ENCODE results near the gene TOM1L2. TPM values are rescaled to one million over a fixed set of nuclear protein-coding genes. Genes with fewer than 3 reads are reported as not detected.

TOM1L2 gene
- total RNA-seq, 1 experiment from 2014 or later, result 24.1 TPM

- H3K79me2 ChIP-seq (ENCODE audit: insufficient read depth, low read length), result no peaks in the 10 kb centered on the region
- H3K36me3 ChIP-seq (ENCODE audit: control insufficient read depth in 1 of 2, insufficient read depth in 2 of 2, low read length in 2 of 2), result no peaks in the 10 kb centered on the region
- POLR2A ChIA-PET, result no interaction called here
- no peak overlapping the region for H3K27ac ChIP-seq (ENCODE audit: low read depth, low read length)
- no peaks in the 10 kb centered on the region for H4K20me1 ChIP-seq (ENCODE audit: insufficient read depth)
- H2AFZ ChIP-seq (ENCODE audit: low read depth, low read length, poor library complexity, severe bottlenecking), result no peak overlapping the region
- H3K4me3 ChIP-seq (replicated peaks in 1 of 2; ENCODE audit: low read depth in 1 of 2, low read length in 2 of 2), result no peak overlapping the region
- TF ChIP-seq ATF3 (IDR thresholded peaks at IDR 0.05) (no peak), FOSL1 (IDR thresholded peaks at IDR 0.05; ENCODE audit: low read depth) (no peak), EZH2 (IDR thresholded peaks at IDR 0.05) (no peak), SIN3A (IDR thresholded peaks at IDR 0.05; ENCODE audit: low read depth) (no peak), MAX (IDR thresholded peaks at IDR 0.05) (no peak), JUND (IDR thresholded peaks at IDR 0.05) (no peak), ELF1 (IDR thresholded peaks at IDR 0.05; ENCODE audit: borderline replicate concordance, low read depth) (no peak), REST (IDR thresholded peaks at IDR 0.05; ENCODE audit: low read depth) (no peak), SRF (IDR thresholded peaks at IDR 0.05; ENCODE audit: low read depth) (no peak), CTCF (IDR thresholded peaks at IDR 0.05 in 2 of 3, conservative IDR thresholded peaks at IDR 0.05 in 1 of 3; ENCODE audit: borderline replicate concordance in 1 of 3, insufficient read depth in 1 of 3, low read depth in 2 of 3, low read length in 2 of 3) (no peak), ZNF274 (IDR thresholded peaks at IDR 0.05; ENCODE audit: low read depth, low read length) (no peak), RAD21 (IDR thresholded peaks at IDR 0.05; ENCODE audit: low read depth) (no peak), CBX3 (IDR thresholded peaks at IDR 0.05; ENCODE audit: low read depth) (no peak), POLR2A (IDR thresholded peaks at IDR 0.05; ENCODE audit: borderline replicate concordance, extremely low read depth, insufficient read depth, insufficient read length) (no peak), ZFX (IDR thresholded peaks at IDR 0.05) (no peak)
- DNase-seq (ENCODE audit: low read depth, low spot score) (no peak), ATAC-seq (no peak; the same call in 1 of the 2 replicates)
- no peak overlapping the region for H3K9ac ChIP-seq (ENCODE audit: low read length)
- H3K4me2 ChIP-seq (ENCODE audit: low read length), result no peak overlapping the region
- CTCF ChIA-PET, result interaction anchor here (2.7 kb wide), 1 partner anchor 9 kb away, joined by 11 read pairs; no protein-coding TSS in a partner anchor
- H3K9me2 ChIP-seq (ENCODE audit: insufficient read depth), result no peaks in the 10 kb centered on the region
- H3K27me3 ChIP-seq (ENCODE audit: insufficient read depth, low read length), result no peaks in the 10 kb centered on the region
- RAD21 ChIA-PET (ENCODE audit: low non-redundant PET in 1 of 2, low total read pairs in 2 of 2, uncharacterized antibody in 2 of 2, unreplicated experiment in 2 of 2), result no interaction called here
- peaks cover 19 to 24% of the 10 kb centered on the region in 2 experiments for H3K4me1 ChIP-seq (ENCODE audit: control insufficient read depth in 1 of 2, insufficient read depth in 2 of 2, low read length in 2 of 2)
- intact Hi-C loops (cut with micrococcal nuclease), result no loop called here
- BruUV-seq (replicated peaks), result no TSS peak
- H3K9me3 ChIP-seq (ENCODE audit: control insufficient read depth in 1 of 2, insufficient read depth in 1 of 2, low read depth in 1 of 2, low read length in 2 of 2), result no peaks in the 10 kb centered on the region
Observed at GRCh38 chr17:17928398-17929287, 43.6 kb downstream of the TOM1L2 start.
